DMS53 treated with DMSO at 0.1 percent for 48 hours (cell line): ENCODE data around the gene SPATA20.

Experiments
- DNase-seq: peaks from one replicate; lab custom pipeline; 2025; ENCODE audit not compliant: unreplicated experiment; lab: John Stamatoyannopoulos, UW

Gene SPATA20

DNA sequence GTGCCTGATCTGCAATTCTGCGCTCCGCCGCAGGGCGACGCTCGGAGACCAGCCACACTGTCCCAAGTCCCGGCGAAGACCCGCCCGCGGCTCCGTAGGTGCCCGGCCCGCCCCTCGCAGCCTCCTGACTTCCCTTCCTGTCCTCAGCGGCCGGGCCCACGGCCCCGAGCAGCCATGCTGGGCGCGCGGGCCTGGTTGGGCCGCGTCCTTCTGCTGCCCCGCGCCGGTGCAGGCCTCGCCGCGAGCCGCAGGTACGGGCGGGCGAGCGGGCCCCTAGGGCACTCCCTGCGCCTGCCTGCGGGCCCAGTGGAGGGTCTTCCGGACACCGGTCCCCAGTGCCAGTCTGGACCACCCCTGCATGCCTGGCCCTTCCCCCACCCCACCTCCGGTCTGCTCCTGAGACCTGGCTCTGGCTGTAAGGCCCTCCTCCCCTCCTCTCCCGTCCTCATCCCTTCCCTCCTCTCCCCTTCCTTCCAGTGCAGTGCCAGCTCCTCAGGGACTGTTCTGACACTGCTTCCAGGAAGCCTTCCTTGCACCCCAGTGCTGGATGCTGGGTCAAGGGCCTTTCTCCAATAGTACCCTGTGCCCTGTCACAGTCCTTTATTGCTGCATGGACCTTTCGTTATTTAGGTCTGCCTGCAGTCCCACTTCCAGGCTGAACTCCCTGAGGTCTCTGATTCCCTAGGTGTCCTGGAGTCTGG, at the start of gene SPATA20:
TSS of gene SPATA20 (plus strand) at position 140 of the 701 bp plus-strand sequence. CDS start at position 175, 35 bp downstream.
- peak; percentile 96 for DNase-seq

DNA sequence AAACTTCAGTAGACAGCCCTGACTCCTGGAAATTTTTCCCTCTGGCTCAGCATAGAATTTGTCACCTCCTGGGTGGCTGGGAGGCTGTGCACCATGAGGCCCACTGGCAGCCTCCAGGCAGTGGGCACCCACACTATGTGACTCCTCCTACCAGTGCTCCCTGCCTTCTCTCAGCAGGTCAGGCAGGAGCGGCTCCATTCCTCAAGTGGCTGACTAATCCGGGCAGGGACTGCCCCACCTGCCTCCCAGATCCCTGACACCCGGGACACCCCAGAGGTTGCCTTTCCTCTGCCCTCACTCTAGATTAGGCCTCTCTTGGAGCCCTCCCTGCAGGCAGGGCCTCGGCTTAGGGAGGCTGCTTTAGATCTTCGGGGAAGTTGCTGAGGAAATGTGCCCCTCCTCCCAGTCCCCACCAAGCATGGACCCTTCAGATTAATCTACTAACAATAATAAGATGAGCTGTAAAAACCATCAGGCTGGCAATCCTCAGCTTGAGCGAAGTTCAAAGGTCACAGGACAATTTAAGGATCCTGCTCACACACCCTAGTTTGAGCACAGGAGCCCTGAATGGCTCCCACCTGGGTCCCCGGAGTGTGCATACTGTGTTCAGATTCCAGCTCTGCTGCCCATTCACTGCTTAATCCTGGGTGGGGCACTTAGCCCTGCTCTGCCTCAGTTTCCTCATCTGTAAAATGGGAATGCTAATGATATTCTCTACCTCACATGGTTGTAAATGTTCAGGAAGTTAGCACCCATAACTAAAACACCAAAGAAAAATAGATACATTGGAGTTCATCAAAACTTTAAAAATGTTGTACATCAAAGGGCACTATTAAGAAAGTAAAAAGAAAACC, 48.7 kb upstream of the SPATA20 start:
- peak; percentile 42 for DNase-seq

DNA sequence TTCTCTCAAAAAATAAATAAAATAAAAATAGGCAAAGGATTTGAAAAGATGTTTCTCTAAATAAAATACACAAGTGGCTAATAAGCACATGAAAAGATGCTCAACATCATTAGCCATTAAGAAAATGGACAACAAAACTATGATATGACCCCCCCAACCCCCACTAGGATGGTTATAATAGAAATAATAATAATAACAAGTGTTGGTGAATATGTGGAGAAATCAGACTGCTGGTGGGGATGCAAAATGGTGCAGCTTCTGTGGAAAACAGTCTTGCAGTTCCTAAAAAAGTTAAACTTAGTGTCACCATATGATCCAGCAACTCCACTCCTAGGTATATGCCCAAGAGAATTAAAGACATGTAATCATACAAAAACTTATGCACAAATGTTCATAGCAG, 47.7 kb upstream of the SPATA20 start:
- no peak for DNase-seq

DNA sequence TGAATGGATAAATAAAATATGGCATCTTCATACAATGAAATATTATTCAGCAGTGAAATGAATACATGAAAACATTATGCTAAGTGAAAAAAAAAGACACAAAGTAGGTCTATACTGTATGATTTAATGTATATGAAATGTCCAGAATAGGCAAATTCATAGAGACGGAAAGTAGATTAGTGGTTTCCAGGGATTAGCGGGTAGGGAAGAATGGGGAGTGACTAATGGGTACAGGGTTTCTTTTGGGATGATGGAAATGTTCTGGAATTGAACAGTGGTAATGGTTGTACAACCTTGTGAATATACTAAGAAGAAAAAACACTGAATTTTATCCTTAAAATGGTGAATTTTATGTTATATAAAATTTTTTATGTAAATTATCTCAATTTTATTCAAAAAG, 47.3 kb upstream of the SPATA20 start:
- no peak for DNase-seq

DNA sequence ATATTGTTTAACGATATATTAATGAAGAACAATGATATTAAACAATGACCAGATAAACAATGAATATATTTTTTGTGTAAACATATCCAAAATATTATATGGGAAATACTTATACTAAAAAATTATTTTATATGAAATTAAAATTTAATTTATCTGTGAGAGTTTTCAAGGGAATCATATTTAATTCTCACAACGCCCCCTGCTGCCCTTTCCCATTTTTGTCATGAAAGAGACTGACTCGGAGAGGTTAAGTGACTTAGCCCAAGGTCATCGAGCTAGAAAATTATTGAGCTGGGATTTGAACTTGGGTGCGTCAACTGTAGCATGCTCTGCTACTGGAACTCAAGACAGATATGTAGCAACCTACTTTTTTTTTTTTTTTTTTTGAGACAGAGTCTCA, 45.9 kb upstream of the SPATA20 start:
- DNase-seq = no peak

DNA sequence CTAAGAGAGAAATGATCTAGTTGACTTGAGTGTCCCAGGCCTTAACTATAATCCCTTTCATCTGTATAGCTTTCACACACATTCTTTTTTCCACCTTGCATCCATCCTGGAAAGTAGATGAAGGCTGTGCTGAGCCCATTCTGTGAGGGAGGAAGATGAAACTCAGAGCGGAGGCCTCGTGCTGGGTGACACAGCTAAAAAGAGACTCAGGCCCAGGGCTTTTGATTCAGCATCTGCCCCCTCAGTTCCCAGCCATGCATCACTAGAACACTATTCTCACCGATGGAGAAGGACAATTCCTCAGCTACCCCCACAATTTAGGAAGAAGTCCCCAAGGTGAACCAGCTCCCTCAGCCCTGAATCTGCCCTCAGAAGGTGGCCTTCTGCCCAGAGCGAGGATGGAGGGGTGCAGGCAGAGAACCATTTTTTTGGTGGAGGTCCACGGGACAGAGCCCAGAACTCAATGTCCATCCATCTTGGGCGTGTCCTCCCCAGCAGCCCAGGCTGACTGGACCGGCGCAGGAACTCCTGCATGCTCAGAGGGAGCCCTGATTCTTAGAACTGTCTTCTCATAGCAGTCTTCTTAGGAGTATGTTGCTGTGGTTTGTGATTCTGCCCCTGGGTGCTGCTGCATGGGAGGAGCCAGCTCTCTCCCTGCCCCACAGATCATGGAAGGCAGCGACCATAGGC, 44.5 kb upstream of the SPATA20 start:
- no peak for DNase-seq

DNA sequence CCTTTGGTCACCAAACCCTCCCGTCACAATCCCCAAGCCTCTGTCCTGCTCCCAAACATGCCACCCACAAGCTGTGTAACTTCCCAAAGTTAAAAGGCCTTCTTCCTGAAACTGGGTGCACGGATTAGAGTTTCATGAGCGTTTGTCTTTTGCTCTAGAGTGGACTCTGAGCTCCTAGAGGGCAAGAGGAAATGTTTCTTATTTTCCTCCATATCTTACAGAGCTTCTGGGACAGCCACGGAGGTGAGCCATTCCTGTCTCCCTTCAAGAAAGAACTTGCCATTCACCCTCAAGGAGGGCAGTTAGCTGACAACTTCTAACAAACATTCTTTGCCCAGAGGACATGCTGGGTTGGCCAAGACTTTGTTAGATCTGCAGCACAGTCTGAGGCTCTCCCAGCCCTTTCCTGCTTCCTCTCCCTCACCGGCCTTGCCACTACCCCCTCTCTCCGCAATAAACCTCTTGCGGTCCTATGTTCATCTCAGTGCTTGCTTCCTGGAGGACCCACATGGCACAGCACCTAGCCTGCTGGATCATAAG, 41.3 kb upstream of the SPATA20 start:
- DNase-seq = no peak

DNA sequence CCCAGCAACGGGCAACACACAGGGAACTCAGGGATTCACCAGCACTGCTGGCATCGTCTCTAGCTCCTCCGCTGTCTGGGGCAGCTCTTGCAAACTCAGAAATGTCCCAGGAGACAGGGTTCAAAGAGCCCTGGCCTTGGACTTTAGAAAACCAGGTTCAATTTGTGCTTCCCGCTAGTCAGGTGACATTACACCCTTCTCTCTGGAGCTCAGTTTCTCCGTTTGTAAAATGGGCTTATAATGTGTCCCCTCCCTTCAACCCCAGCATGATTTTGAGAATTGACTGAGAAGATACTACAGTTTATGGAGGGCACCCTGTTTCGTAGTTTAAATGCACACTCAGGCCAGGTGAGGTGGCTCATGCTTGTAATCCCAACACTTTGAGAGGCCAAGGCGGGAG, 40.7 kb upstream of the SPATA20 start:
- DNase-seq = no peak

DNA sequence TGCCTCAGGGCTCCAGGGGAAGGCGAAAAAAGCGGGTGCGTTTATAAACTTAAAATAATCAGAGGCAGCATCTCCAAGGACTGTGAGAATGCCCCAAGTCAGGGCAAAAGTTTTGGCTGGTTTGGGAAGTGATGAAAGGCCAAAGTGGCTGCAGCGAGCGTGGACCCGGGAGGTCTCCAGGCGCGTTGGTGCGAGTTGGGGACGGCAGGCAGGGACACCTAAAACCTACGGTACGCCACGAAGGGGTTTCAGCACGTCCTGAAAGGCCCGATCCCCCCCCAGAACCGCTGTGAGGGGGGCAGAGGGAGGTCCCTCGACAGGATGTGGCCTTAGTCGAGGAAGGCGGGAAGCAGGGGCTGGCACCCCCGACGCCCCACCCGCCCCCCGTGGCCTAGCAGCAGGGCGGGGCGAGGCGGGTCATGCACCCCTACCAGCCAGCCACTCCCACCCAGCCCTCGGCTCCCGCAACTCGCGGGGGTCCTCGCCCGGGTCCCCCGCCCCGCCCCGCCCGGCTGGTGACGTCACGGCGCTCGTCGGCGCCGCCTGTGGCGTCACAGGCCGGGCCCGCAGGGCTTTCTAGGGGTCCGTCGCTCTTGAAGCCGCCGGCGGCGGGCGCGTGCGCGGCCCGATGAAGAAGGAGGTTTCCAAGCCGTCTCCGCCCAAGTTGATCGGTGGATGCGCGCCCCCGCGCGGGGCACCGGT, 39.0 kb upstream of the SPATA20 start, which contains the start of gene MYCBPAP:
TSS of gene MYCBPAP (plus strand) at position 569 of the 702 bp plus-strand sequence. CDS start 236 bp downstream, outside the sequence.
- DNase-seq = peak; percentile 85

DNA sequence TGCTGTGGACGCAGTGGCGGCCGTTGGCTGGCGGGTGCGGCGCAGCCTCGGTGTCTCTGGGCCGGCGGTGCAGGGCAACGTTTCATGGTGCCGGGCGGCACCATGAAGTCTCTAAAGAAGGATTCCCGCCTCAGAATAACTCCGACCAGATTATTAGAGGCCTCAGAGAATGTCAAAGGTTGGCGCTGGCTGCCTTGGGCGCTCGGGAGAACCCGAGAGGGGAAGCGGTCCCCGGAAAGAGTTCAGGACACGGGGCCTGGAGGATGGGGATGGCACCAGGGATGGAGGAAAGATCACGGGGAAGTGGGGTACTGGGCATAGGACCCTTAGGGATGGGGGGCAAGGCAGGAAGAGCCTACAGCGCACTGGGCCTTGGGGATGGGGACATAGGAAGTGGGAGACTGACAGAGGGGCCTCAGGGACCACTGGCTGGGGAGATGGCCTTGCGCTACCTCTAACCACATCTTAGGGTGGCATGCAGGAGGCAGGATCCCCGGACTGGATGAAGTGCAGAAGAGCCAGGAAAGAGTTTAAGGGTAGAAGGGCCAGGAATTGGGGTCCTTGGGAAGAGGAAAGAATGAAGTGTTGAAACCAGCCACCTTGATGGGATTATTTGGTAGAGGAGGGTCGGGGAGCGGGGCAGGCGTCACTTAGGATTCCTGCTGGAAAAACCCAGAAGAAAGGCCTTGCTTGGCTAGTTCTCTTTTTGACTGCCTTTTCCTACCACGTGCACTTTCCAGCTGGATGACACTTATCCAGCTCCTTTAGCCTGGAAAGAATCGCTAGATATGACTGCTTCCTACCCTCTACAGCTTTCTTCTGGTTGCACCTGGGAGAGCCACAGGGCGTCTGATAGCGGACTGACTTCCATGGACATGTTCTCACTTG, 38.2 kb upstream of the SPATA20 start:
- DNase-seq = no peak

DNA sequence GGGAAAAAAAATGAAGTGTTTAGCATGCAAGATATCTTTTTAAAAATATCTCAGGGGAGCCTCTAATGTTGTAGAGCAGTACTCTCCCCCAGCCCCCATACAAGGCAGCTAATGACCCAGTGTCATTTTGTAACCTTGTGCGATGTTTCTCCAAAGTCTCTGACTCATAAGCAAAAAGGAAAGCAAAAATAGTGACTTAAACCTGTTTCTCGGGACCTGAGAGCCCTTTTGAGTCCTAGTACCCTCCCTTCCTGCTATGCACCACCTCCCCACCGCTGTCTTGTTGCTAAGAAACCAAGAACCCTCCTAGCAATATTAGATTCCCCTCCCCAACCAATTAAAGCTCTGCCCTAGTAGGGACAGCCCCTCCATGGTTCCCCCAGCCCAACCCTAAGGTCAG, 35.9 kb upstream of the SPATA20 start:
- DNase-seq = no peak

DNA sequence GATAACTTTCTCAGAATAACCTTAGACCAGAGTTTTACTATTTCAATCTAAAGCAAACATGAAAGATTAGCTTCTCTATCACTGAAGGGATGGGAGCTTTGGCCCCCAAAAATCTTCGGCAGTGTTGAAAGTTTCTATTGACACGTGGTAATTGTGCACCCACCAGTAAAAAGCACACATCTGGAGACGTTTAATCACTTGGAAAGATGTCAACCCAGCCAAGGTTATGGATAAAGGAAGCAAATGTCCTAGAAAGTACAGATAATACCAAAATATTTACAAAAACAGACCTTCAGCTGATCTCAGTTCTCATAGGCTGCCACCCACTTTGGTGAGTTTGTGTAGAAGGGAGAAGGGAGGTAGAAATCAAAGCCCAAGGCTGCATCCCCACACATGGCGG, 33.5 kb upstream of the SPATA20 start:
- no peak for DNase-seq

DNA sequence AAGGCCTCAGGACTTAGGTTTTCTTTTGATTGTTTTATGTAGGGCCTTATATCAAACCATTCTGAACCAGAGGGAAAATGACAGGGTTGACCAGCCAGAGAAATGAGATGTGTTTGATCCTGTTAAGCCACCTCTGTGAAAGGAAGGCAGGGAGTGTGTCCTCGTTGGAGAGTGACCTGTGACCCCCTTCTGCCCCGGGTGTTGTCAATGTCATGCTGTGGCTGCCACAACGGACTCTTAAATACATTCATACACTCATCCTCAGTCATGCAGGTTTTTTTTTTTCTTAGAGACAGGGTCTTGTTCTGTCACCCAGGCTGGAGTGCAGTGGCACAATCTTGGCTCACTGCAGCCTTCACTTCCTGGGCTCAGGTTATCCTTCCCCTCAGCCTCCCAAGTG, 32.6 kb upstream of the SPATA20 start:
- DNase-seq = no peak

DNA sequence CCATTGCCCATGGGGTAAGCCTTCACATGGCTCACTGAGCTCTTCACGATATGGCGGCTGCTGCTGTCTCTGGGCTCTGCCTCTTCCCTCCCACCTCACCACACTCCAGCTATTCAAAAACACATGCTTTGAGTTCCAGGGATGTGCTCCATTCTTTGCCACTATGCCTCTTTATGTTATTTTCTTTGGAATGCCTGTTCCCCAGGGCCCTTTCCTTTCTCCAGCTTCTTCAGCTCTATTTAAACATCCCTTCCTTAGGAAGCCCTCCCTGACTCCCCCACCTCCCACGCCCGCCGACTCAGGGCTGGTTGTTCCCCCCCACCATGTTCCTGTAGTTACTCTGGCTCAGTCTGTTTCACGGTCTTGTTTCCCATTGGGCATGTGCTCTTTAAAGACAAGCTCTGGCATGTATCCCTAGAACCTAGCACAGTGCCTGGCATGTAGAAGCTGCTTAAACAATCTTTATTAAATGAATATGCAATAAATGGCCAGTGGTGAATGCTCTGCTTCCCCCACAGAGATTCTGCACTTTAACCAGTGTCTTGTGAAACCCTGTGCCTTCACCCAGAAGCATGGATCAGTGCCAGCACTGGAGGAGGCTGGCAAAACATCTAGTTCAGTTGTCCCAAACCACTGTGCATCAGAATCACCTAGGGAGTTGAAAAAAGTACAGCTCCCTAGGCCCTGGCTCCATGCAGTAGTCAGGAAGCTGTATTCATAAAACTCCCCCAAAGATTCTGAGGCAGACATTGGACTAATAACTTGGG, 31.9 kb upstream of the SPATA20 start:
- DNase-seq = no peak

DNA sequence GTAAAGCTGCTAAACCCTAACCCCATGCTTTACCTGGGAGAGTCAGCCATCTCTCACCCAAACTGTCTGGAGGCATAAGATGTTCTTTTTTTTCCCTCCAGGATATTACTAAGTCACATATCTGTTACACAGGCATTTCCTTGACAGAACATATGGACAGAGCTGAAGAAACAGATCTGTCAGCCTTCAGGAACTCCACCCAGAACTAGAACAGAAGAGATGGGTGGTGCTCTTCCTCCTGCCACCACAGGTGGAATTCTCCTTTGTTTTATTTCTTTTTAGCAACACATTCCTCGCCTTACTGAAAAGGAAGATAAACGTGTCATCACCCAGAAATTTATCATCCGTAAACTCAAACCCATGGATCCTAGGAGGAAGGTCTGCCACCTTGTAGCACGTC, 30.0 kb upstream of the SPATA20 start:
- no peak for DNase-seq

DNA sequence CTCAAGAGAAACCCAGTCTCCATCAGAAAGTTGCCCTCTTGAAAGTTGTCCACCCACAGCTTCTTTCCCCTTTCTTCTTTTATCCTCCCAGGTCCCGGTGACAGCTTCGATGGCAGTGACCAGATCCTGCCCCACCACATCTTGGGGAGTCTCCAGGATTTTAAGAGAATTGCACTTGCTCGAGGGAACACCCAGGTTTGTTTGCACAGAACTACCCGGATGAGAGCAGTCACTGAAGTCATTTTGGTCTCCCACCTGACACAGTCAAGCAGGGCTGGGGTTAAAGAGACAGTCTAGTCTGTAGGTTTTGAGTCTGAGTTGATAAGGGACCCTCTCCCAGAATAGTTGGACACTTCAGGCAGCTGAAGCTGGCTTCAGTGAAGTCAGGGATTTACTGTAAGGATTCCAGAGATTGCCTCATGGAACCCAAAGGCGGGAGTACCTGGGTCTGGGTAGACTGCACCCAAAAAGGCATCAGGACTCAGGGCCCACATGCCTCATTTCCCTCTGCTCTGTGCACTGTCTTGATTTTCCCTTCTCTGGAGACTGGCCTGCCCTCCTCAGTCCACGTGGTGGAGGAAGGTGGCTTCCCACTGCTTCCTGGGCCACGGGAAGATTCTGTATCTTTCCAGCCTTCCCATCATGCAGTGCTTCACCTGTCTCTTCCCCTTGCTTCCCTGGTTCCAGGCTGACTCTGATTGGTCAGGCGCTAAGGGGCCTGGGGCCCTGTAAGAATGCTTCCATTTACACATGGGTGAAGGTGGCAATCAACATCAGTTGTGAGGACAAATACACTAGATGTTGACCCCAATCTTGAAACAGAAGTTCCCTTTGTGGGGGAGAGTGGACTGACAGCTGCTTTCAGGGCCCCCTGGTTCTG, 29.2 kb upstream of the SPATA20 start:
- no peak for DNase-seq

DNA sequence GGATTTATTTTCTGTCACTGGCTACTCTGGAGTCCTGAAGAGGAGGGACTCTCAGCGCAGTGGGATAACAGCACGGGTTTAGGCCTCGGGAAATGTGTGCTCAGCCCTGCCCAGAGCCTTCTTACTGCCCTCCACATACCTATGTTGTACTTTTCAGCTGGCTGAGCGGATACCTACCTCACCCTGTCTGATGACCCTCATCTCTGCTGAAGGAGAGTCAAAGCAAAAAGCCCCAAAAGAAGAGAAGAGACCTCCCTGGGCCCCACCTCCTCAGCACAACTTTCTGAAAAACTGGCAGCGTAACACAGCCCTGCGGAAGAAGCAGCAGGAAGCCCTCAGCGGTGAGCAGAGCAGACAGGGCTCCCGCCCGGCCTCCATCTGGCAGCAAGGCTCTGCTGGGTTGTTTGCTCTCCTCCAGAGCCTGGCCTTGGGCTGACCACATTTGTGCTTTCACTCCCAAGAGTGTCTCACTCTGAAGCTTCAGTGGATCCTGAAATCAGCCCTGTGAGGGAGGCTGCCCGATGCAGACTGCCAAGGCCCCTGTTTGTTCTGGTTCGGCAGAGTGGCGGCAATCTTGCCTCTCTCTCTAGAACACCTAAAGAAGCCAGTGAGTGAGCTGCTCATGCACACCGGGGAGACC, 28.5 kb upstream of the SPATA20 start:
- DNase-seq = no peak
